Activated CD4-positive, alpha-beta T cell treated with anti-CD3 and anti-CD28 coated beads, Interleukin-10, Interleukin-2, amounts not matched to agents 100 ng/mL and 50 ng/mL, durations not matched to agents 16 hours and 8 hours (primary cell): ENCODE data around the gene PARP4.
"Not testable (repeated sequence)": the region's sequence is repeated elsewhere in the genome, so short reads cannot be mapped to it uniquely, and the experiment has no call there.

Experiments used
- DNase-seq: peaks from one replicate; pipeline ENCODE4 v3.0.0-alpha.2; 2020

The PARP4 gene

GRCh38 chr13:24512197-24512907 is at the start of gene PARP4:
PARP4 (minus strand) TSS chr13:24512778; CDS start chr13:24503776, 9,002 bp downstream.
- peak; percentile 83 for DNase-seq

GRCh38 chr13:24560579-24561187 is 48.1 kb upstream of the PARP4 start:
- DNase-seq: not testable (repeated sequence)

GRCh38 chr13:24559431-24560218 is 47.0 kb upstream of the PARP4 start:
- DNase-seq: not testable (repeated sequence)

- DNase-seq: no peak
Observed at GRCh38 chr13:24557081-24557480, 44.5 kb upstream of the PARP4 start.

GRCh38 chr13:24553892-24554291 is 41.3 kb upstream of the PARP4 start:
- not testable (repeated sequence) for DNase-seq

- DNase-seq: not testable (repeated sequence)
Observed at GRCh38 chr13:24541476-24542352, 29.1 kb upstream of the PARP4 start.

GRCh38 chr13:24541127-24541475 is 28.5 kb upstream of the PARP4 start:
- DNase-seq: no peak

GRCh38 chr13:24540236-24541126 is 27.9 kb upstream of the PARP4 start:
- no peak for DNase-seq

GRCh38 chr13:24539500-24540165 is 27.1 kb upstream of the PARP4 start:
- DNase-seq: no peak

GRCh38 chr13:24529478-24529877 is 16.9 kb upstream of the PARP4 start:
- no peak for DNase-seq

GRCh38 chr13:24528816-24529398 is 16.3 kb upstream of the PARP4 start:
- DNase-seq: no peak

GRCh38 chr13:24527266-24527775 is 14.7 kb upstream of the PARP4 start:
- DNase-seq: no peak

- DNase-seq: no peak
Observed at GRCh38 chr13:24520733-24521132, 8.2 kb upstream of the PARP4 start.

- DNase-seq: no peak
Observed at GRCh38 chr13:24516919-24517318, 4.3 kb upstream of the PARP4 start.

- no peak for DNase-seq
Observed at GRCh38 chr13:24512908-24513213, 283 bp upstream of the PARP4 start.

GRCh38 chr13:24511816-24512196 is 772 bp downstream of the PARP4 start:
- no peak for DNase-seq

- DNase-seq: peak; percentile 80
Observed at GRCh38 chr13:24511019-24511815, 1.4 kb downstream of the PARP4 start.

GRCh38 chr13:24506698-24507335 is 5.8 kb downstream of the PARP4 start:
- no peak for DNase-seq

- DNase-seq: not testable (repeated sequence)
Observed at GRCh38 chr13:24506283-24506682, 6.3 kb downstream of the PARP4 start.
